BJ (cell line): ENCODE data around the gene LHX1. TPM values are rescaled to one million over a fixed set of nuclear protein-coding genes. Genes with fewer than 3 reads are reported as not detected.

ENCODE experiments used
- CTCF ChIA-PET: fragments of 350-600 bp; formaldehyde crosslinking; extraction: SDS; loops from one replicate; lab custom pipeline; 2021; ENCODE audit warnings: antibody characterized with exemption, inconsistent platforms; lab: Yijun Ruan, JAX
- POLR2A ChIA-PET: fragments of 300-600 bp; sonication (Branson Sonifier 250); formaldehyde crosslinking; extraction: SDS; loops from one replicate; lab custom pipeline; 2021; ENCODE audit warnings: antibody characterized with exemption; lab: Charles Lee
- DNase-seq: peaks from one replicate; pipeline ENCODE4 v3.0.0-alpha.2; 2011; ENCODE audit warnings: low read depth
- H3K27me3 ChIP-seq: 2 replicates; pipeline ENCODE4 v1.6.0; 2011; ENCODE audit warnings: low read length; ENCODE audit not compliant: control insufficient read depth, insufficient read depth
- H3K36me3 ChIP-seq: 2 replicates; pipeline ENCODE4 v1.5.1; 2011; ENCODE audit warnings: low read length; ENCODE audit not compliant: control insufficient read depth, insufficient read depth
- H3K4me3 ChIP-seq: 2 replicates; pipeline ENCODE4 v1.5.1; 2011; ENCODE audit warnings: low read depth, mild to moderate bottlenecking, control low read depth, low read length
- CTCF ChIP-seq: IDR thresholded peaks from 2 replicates; pipeline ENCODE4 v1.5.1; 2011; ENCODE audit warnings: low read depth, mild to moderate bottlenecking, control low read depth, inconsistent platforms, low read length, moderate library complexity; ENCODE audit not compliant: insufficient read depth
- polyA plus RNA-seq: library from polyadenylated mRNA; depleted of rRNA; stranded (reverse); fragments of >200 nt; gene quantifications from 2 replicates; pipeline ENCODE4 v1.2.3, GENCODE V29; 2011

Gene LHX1
- polyA plus RNA-seq, 1 experiment, result not detected

DNA sequence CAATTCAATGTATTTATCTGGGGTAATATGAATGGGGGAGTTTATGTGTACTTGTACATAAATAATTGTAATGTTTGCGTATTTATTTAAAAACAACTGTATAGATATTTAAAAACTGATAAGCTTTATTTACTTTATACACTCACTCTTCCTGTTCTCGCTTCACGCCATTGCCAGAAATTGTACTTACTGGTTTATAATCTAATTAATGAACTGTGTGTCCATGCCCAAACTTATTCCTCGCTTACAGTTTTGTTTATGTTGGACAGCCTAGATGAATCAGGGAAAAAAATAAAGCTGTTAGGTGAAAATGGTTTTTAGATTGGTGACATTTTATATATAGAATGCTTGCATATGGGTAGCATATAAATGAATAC is 42.3 kb downstream of the LHX1 start:
- H3K27me3 ChIP-seq, result no peaks in the 10 kb centered on the region
- CTCF ChIA-PET, result interaction anchor here (1.7 kb wide), 1 partner anchor 394 kb away, joined by 3 read pairs; no protein-coding TSS in a partner anchor
- POLR2A ChIA-PET, result no interaction called here
- no peaks in the 10 kb centered on the region for H3K36me3 ChIP-seq
- no peak for DNase-seq
- no peak for TF ChIP-seq CTCF
- no peak overlapping the region for H3K4me3 ChIP-seq

GRCh38 chr17:36980280-36980761 is 43.0 kb downstream of the LHX1 start:
- no peak for DNase-seq
- no peak for TF ChIP-seq CTCF
- CTCF ChIA-PET, result no interaction called here
- POLR2A ChIA-PET, result interaction anchor here (0.5 kb wide), 1 partner anchor 1398 kb away, joined by 16 read pairs; no protein-coding TSS in a partner anchor
- Histone ChIP-seq H3K4me3 (no peak overlapping the region), H3K27me3 (no peaks in the 10 kb centered on the region), H3K36me3 (no peaks in the 10 kb centered on the region)

DNA sequence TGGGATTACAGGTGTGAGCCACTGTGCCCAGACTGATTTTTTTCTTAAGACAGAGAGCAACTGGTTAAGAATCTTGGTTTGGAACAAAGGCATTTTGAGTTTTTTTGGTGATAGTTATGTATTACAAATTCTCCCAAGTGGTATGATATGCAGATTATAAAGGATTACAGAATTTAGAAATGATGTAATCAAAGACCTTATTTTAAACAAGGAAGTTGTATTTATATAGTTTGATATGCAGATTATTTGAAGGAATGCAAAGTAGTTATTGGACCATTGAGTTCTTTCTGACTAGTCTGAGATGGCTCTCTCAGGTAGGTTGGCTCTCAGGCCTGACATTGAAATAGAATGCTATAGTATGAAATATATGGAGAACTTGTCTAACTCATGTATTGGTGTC is 46.3 kb downstream of the LHX1 start:
- no peak overlapping the region for H3K4me3 ChIP-seq
- CTCF ChIA-PET, result no interaction called here

DNA sequence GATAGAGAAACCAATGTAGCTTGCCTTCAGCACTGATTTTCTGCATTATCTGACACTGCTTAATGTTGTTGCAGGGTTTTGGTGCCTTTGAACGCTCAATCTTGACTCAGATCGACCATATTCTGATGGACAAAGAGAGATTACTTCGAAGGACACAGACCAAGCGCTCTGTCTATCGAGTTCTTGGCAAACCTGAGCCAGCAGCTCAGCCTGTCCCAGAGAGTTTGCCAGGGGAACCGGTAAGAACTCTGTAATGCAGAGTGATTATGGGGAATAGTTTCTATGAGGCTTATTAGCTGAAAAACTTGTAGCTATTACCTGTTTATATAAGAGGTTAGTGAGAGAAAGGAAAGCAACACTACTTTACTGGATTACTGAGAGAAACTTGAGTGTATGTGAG is 51.9 kb downstream of the LHX1 start:
- Histone ChIP-seq H3K27me3 (no peaks in the 10 kb centered on the region), H3K4me3 (no peak overlapping the region), H3K36me3 (peaks cover 11% of the 10 kb centered on the region)
- no peak for DNase-seq
- no peak for TF ChIP-seq CTCF
- POLR2A ChIA-PET, result no interaction called here
- CTCF ChIA-PET, result no interaction called here

More for the DNA sequence above, 46.3 kb downstream of the LHX1 start:
- TF ChIP-seq CTCF, result no peak
- no peak for DNase-seq
- POLR2A ChIA-PET, result no interaction called here
- Histone ChIP-seq H3K36me3 (peaks cover 4% of the 10 kb centered on the region), H3K27me3 (no peaks in the 10 kb centered on the region)

- no peak overlapping the region for H3K4me3 ChIP-seq
- CTCF ChIA-PET, result interaction anchor here (0.9 to 3.8 kb wide), 2 partner anchors 54 to 59 kb away, joined by 3 to 14 read pairs; no protein-coding TSS in a partner anchor
- POLR2A ChIA-PET, result no interaction called here
- H3K27me3 ChIP-seq, result no peaks in the 10 kb centered on the region
- TF ChIP-seq CTCF, result no peak
- no peak for DNase-seq
- H3K36me3 ChIP-seq, result peaks cover 15% of the 10 kb centered on the region
Measured at GRCh38 chr17:36992701-36993100, 55.4 kb downstream of the LHX1 start.
